Activated B cell treated with CpG ODN at 0.5 μM for 24 hours (primary cell): Measurements from ENCODE around the gene FAM110D. TPM values are rescaled to one million over a fixed set of nuclear protein-coding genes. Genes with fewer than 3 reads are reported as not detected.

Experiments used
- ATAC-seq: fragments of 200-7000 bp; cut with Tn5 transposase; one replicate; pipeline ENCODE4 v1.10.0; 2021; ENCODE audit warnings: low read depth, mild to moderate bottlenecking, moderate library complexity
- CTCF ChIA-PET: fragments of 350-600 bp; sonication (Branson Sonifier 250); formaldehyde crosslinking; loops from one replicate; lab custom pipeline; 2021; ENCODE audit warnings: antibody characterized with exemption; lab: Charles Lee
- POLR2A ChIA-PET: fragments of 350-600 bp; sonication (Branson Sonifier 250); formaldehyde crosslinking; loops from one replicate; lab custom pipeline; 2021; ENCODE audit warnings: antibody characterized with exemption; lab: Charles Lee
- DNase-seq: peaks from one replicate; pipeline ENCODE4 v3.0.0; 2022
- H3K27ac Mint-ChIP-seq: one replicate; pipeline ENCODE4 v1.8.0; 2020; ENCODE audit warnings: mixed read lengths
- H3K27me3 Mint-ChIP-seq: one replicate; pipeline ENCODE4 v1.8.0; 2021; ENCODE audit warnings: mixed read lengths
- H3K36me3 Mint-ChIP-seq: one replicate; pipeline ENCODE4 v1.8.0; 2021; ENCODE audit warnings: low read depth, mixed read lengths
- H3K4me1 Mint-ChIP-seq: one replicate; pipeline ENCODE4 v1.8.0; 2021; ENCODE audit warnings: mixed read lengths
- H3K4me3 Mint-ChIP-seq: one replicate; pipeline ENCODE4 v1.8.0; 2020; ENCODE audit warnings: mild to moderate bottlenecking, mixed read lengths
- H3K9me3 Mint-ChIP-seq: one replicate; pipeline ENCODE4 v1.8.0; 2020; ENCODE audit warnings: mixed read lengths
- CTCF ChIP-seq: fragments of 200-600 bp; IDR thresholded peaks from one replicate; pipeline ENCODE4 v1.8.0; 2022; ENCODE audit warnings: antibody characterized with exemption, mild to moderate bottlenecking
- intact Hi-C: fragments of 100-400 bp; cut with micrococcal nuclease; formaldehyde crosslinking; loops from one replicate; pipeline ENCODE4 v1.15.1; 2024
- total RNA-seq: library from RNA; stranded (reverse); gene quantifications from 2 replicates; pipeline ENCODE4 v1.2.3, GENCODE V29; 2022

FAM110D gene
- total RNA-seq, 1 donor from 2014 or later, result not detected

GRCh38 chr1:26112407-26112775, 46.5 kb upstream of the FAM110D start:
- ATAC-seq (no peak), DNase-seq (no peak)
- peaks cover 20% of the 10 kb centered on the region for H3K4me1 Mint-ChIP-seq
- peak overlapping the region; percentile 83 for H3K27ac Mint-ChIP-seq
- ChIA-PET CTCF (interaction anchor here (2.0 kb wide), 1 partner anchor 33 kb away, joined by 8 read pairs; no protein-coding TSS in a partner anchor), POLR2A (interaction anchor here (0.8 to 1.8 kb wide), 2 partner anchors 12 to 57 kb away, joined by 4 read pairs; partner anchors contain the start of gene ZNF593)
- TF ChIP-seq CTCF, result no peak
- peaks cover 22% of the 10 kb centered on the region for H3K36me3 Mint-ChIP-seq
- H3K4me3 Mint-ChIP-seq, result peak overlapping the region; percentile 94
- no peaks in the 10 kb centered on the region for H3K27me3 Mint-ChIP-seq
- no peaks in the 10 kb centered on the region for H3K9me3 Mint-ChIP-seq
- intact Hi-C loops, result no loop called here

- H3K27ac Mint-ChIP-seq, result no peak overlapping the region
- TF ChIP-seq CTCF, result no peak
- H3K9me3 Mint-ChIP-seq, result no peaks in the 10 kb centered on the region
- H3K4me3 Mint-ChIP-seq, result no peak overlapping the region
- POLR2A ChIA-PET, result no interaction called here
- ATAC-seq (no peak), DNase-seq (no peak)
- H3K36me3 Mint-ChIP-seq, result peaks cover 36% of the 10 kb centered on the region
- CTCF ChIA-PET, result interaction anchor here (0.8 to 1.2 kb wide), 3 partner anchors 30 to 303 kb away, joined by 3 read pairs; no protein-coding TSS in a partner anchor
- intact Hi-C loops, result no loop called here
- H3K4me1 Mint-ChIP-seq, result peaks cover 20% of the 10 kb centered on the region
- no peaks in the 10 kb centered on the region for H3K27me3 Mint-ChIP-seq
Measured at GRCh38 chr1:26114165-26114927, 44.5 kb upstream of the FAM110D start.

DNA sequence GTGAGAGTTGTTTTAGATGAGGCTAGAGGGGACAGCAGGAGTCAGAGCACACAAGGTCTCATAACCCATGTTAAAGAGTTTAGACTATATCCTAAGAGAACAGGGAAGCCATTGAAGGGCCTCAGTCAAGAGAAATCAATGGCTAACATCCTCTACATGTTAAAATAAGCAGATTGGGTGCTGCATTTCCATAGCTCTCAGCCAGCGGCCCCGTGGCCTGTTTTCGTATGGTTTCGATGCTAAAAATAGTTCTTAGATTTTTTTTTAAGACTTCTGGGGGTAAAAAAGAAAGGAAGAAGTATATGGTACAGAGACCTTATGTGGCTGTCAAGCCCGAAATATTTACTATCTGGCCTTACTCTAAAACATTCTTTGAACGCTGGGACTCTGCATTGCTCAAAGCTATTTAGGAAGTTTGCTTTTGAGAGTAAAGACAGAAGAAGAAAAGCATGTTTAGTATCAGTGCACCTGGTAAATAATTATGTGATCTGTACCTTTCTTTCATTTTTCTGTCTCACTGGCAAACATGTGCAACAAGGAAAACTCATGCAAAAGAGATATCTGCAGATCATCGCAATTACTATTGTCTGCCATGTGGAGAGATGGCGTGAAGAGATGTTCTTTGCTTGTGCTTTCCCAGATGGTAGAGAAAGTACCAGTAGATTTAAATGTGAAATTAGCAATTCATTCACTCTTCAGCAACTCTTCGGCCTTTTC, 38.8 kb upstream of the FAM110D start:
- ChIA-PET CTCF (interaction anchor here (1.6 kb wide), 1 partner anchor 25 kb away, joined by 5 read pairs; no protein-coding TSS in a partner anchor), POLR2A (no interaction called here)
- DNase-seq (no peak), ATAC-seq (no peak)
- Mint-ChIP-seq H3K36me3 (peaks cover 43% of the 10 kb centered on the region), H3K9me3 (no peaks in the 10 kb centered on the region), H3K4me1 (peaks cover 10% of the 10 kb centered on the region), H3K27me3 (no peaks in the 10 kb centered on the region), H3K27ac (peak overlapping the region; percentile 35), H3K4me3 (no peak overlapping the region)
- intact Hi-C loops, result no loop called here
- no peak for TF ChIP-seq CTCF

DNA sequence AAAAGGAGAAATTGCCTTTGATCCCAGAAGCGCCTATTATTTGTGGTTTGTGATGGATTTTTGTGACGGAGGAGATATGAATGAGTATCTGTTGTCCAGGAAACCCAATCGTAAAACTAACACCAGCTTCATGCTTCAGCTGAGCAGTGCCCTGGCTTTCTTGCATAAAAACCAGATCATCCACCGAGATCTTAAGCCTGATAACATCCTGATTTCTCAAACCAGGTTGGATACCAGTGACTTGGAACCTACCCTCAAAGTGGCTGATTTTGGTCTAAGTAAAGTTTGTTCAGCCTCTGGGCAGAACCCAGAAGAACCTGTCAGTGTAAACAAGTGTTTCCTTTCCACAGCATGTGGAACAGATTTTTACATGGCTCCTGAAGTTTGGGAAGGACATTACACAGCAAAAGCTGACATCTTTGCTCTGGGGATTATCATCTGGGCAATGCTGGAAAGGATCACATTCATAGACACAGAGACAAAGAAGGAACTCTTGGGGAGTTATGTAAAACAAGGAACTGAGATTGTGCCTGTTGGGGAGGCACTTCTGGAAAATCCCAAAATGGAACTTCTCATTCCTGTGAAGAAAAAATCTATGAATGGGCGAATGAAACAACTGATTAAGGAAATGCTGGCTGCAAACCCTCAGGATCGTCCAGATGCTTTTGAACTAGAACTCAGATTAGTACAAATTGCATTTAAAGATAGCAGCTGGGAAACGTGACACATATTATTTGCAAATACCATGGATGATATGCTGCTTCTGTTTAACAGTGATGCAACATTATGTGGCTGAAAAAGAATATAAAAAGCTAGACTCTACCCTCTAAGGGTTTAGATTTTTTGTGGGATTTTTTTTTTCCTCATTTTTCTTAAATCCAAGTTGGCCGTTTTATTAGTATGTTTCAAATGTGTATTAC, 36.8 kb upstream of the FAM110D start:
- ChIA-PET CTCF (interaction anchor here (0.9 to 1.7 kb wide), 4 partner anchors 18 to 23 kb away, joined by 3 to 9 read pairs (median 6); no protein-coding TSS in a partner anchor), POLR2A (no interaction called here)
- ATAC-seq (no peak), DNase-seq (no peak)
- no peak overlapping the region for H3K27ac Mint-ChIP-seq
- no peak overlapping the region for H3K4me3 Mint-ChIP-seq
- H3K4me1 Mint-ChIP-seq, result peaks cover 18% of the 10 kb centered on the region
- TF ChIP-seq CTCF, result no peak
- intact Hi-C loops, result no loop called here
- H3K27me3 Mint-ChIP-seq, result no peaks in the 10 kb centered on the region
- H3K9me3 Mint-ChIP-seq, result no peaks in the 10 kb centered on the region
- peaks cover 39% of the 10 kb centered on the region for H3K36me3 Mint-ChIP-seq
